ENCODE data around the gene CCDC179. TPM values are rescaled to one million over a fixed set of nuclear protein-coding genes. Genes with fewer than 3 reads are reported as not detected.

CCDC179 gene
- total RNA-seq, 3 donors from 2014 or later, result not detected

DNA sequence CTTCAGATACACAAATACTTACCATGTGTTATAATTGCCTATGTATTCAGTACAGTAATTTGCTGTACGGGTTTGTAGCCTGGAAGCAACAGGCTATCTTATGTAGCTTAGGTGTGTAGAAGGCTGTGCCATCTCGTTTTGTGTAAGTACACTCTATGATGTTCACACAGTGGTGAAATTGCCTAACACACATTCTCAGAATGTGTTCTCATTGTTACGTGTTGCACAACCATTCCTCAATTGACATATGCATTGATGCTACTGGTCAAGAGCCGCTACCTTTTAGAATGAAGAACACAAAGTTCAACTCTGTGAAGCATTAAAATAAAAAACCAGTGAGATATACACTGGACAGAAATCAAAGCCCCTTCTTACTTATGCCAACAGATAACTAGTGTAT is 57.4 kb downstream of the CCDC179 start:
- H3K4me1 ChIP-seq, result no peaks in the 10 kb centered on the region
- H3K27ac ChIP-seq, result no peak overlapping the region
- no peak for DNase-seq (ENCODE audit: low spot score in 2 of 2)
- H3K9me3 ChIP-seq, result no peaks in the 10 kb centered on the region
- H3K36me3 ChIP-seq, result peaks cover 3% of the 10 kb centered on the region
- intact Hi-C loops (cut with DNase I; ENCODE audit: low total_unique reads), result no loop called here
- TF ChIP-seq POLR2AphosphoS5 (IDR thresholded peaks at IDR 0.05) (no peak), POLR2A (IDR thresholded peaks at IDR 0.05) (no peak)
- TF ChIP-seq, protein P1, sequence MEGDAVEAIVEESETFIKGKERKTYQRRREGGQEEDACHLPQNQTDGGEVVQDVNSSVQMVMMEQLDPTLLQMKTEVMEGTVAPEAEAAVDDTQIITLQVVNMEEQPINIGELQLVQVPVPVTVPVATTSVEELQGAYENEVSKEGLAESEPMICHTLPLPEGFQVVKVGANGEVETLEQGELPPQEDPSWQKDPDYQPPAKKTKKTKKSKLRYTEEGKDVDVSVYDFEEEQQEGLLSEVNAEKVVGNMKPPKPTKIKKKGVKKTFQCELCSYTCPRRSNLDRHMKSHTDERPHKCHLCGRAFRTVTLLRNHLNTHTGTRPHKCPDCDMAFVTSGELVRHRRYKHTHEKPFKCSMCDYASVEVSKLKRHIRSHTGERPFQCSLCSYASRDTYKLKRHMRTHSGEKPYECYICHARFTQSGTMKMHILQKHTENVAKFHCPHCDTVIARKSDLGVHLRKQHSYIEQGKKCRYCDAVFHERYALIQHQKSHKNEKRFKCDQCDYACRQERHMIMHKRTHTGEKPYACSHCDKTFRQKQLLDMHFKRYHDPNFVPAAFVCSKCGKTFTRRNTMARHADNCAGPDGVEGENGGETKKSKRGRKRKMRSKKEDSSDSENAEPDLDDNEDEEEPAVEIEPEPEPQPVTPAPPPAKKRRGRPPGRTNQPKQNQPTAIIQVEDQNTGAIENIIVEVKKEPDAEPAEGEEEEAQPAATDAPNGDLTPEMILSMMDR (IDR thresholded peaks at IDR 0.05), result no peak
- no peak overlapping the region for H3K4me3 ChIP-seq
- H3K27me3 ChIP-seq, result no peaks in the 10 kb centered on the region

GRCh38 chr11:22800482-22800881 is 59.8 kb downstream of the CCDC179 start:
- H3K4me1 ChIP-seq, result no peaks in the 10 kb centered on the region
- H3K36me3 ChIP-seq, result peaks cover 3% of the 10 kb centered on the region
- no peaks in the 10 kb centered on the region for H3K9me3 ChIP-seq
- intact Hi-C loops (cut with DNase I; ENCODE audit: low total_unique reads), result no loop called here
- H3K27ac ChIP-seq, result no peak overlapping the region
- DNase-seq (ENCODE audit: low spot score in 2 of 2), result no peak
- no peaks in the 10 kb centered on the region for H3K27me3 ChIP-seq
- TF ChIP-seq, protein P1 (IDR thresholded peaks at IDR 0.05), result no peak
- no peak for TF ChIP-seq POLR2AphosphoS5 (IDR thresholded peaks at IDR 0.05)
- no peak for TF ChIP-seq POLR2A (IDR thresholded peaks at IDR 0.05)
- no peak overlapping the region for H3K4me3 ChIP-seq

DNA sequence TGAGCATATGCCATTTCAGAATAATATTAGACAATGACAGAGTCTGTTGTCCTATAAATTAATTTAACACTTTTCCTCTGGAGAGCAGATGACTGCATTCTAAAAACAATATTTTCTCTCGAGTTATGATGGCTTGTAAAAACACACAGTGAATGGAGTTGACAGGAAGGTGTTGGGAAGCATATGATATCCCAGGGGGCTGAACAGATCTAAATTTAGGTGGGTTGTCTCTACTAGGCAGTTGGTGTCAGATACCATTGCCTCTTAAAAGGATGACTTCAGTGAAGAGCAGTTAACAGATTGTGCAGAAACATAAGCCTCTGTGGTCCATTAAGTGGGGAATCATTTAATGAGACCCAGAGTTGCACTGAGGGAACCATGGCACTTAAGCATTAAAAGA is 61.4 kb downstream of the CCDC179 start:
- TF ChIP-seq POLR2AphosphoS5 (IDR thresholded peaks at IDR 0.05), result no peak
- TF ChIP-seq POLR2A (IDR thresholded peaks at IDR 0.05), result no peak
- TF ChIP-seq, protein P1 (IDR thresholded peaks at IDR 0.05), result no peak
- no peaks in the 10 kb centered on the region for H3K4me1 ChIP-seq
- no peaks in the 10 kb centered on the region for H3K36me3 ChIP-seq
- intact Hi-C loops (cut with DNase I; ENCODE audit: low total_unique reads), result no loop called here
- no peaks in the 10 kb centered on the region for H3K27me3 ChIP-seq
- H3K4me3 ChIP-seq, result no peak overlapping the region
- H3K27ac ChIP-seq, result no peak overlapping the region
- DNase-seq (ENCODE audit: low spot score in 2 of 2), result no peak
- no peaks in the 10 kb centered on the region for H3K9me3 ChIP-seq

- TF ChIP-seq POLR2A (IDR thresholded peaks at IDR 0.05) (no peak), POLR2AphosphoS5 (IDR thresholded peaks at IDR 0.05) (no peak)
- TF ChIP-seq, protein P1 (IDR thresholded peaks at IDR 0.05), result no peak
- DNase-seq (ENCODE audit: low spot score in 2 of 2), result no peak
- no peaks in the 10 kb centered on the region for H3K36me3 ChIP-seq
Measured at GRCh38 chr11:22797047-22797446, 63.2 kb downstream of the CCDC179 start.

More at GRCh38 chr11:22797047-22797446, 63.2 kb downstream of the CCDC179 start:
- H3K9me3 ChIP-seq, result no peaks in the 10 kb centered on the region
- H3K4me3 ChIP-seq, result no peak overlapping the region
- H3K4me1 ChIP-seq, result no peaks in the 10 kb centered on the region
- no peak overlapping the region for H3K27ac ChIP-seq
- intact Hi-C loops (cut with DNase I; ENCODE audit: low total_unique reads), result no loop called here
- no peaks in the 10 kb centered on the region for H3K27me3 ChIP-seq

Other genes starting within 250 kb of the CCDC179 start
- gene FANCF, start 234.7 kb downstream of the CCDC179 start, total RNA-seq, result 10 to 100 TPM in 1 of 3 donors, 1 to 10 TPM in 2; 3.5 to 12.1 (median 9.2) TPM
- 10 to 100 TPM in 2 of 3 donors, under 1 TPM in 1; 0.96 to 22.1 (median 10.2) TPM for gene GAS2, start 193.9 kb downstream of the CCDC179 start, total RNA-seq
- gene SVIP, start 30.7 kb downstream of the CCDC179 start, total RNA-seq, result 10 to 100 TPM in 2 of 3 donors, 1 to 10 TPM in 1; 6.1 to 25.2 (median 12.8) TPM

Data from breast epithelium (tissue), 4 donors.